ENCODE results near the gene MTMR3.
"Not testable (repeated sequence)": the region's sequence is repeated elsewhere in the genome, so short reads cannot be mapped to it uniquely, and the experiment has no call there.

MTMR3 gene

DNA sequence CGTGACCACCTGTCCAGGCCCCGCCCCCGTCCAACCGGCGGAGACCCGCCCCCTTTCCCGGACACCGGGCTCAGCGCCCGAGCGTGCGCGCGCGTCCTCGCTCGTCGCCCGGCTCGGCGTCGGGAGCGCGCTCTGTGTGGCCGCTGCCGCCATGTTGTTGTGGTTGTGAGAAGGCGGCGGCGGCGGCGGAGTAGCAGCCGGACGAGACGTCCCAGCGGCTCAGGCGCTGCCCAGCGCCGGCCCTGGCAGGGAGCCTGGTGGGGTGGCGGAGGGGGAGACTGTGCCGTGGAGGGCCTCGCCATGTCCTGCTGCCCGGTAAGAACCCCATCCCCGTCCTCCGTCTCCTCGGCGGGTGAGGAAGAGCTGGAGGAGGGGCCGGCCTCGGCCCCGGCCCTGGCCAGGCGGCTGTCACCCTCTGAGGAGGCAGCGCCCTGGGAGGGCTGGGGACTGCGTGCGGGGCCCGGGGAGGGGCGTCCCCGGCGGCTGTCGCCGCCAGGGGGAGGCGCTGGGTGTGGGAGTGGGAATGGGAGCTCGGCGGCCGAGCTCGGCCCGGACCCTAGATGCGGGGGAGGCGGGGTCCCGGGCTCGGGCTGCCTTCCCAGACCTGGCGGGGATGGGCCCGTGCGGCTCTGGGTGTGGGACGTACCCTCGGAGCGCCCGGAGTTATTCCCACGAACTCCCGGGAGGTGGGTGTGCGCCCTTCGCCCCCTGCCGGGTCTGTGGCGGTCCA lies at the start of gene MTMR3:
TSS of gene MTMR3 (plus strand) at position 130 of the 730 bp plus-strand sequence. CDS start 87,886 bp downstream, outside the sequence.
- peak; percentile 94 for DNase-seq

DNA sequence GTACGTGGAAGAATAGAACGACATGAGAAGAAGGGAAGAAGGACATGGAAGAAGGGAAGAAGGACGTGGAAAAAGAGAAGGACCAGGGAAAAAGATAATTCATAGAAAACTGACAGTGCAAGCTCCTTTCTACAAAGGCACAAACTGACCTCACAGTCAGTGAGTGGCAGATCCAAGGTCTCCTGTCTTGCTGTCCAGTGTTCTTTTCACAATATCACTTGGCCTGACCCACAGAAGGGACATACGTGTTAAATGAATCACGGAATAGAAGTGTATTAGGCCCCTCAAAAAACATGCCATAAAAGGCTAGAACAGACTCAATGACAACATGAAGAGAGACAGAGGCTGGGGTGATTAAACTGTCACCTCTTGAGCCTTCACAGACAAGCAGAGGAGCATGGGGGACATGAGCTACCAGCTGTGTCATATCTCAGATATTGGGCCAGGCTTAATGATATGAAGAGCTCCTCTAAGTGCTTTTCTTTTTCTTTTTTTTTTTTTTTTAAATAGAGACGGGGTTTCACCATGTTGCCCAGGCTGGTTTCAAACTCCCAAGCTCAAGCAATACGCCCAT lies 49.5 kb upstream of the MTMR3 start:
- no peak for DNase-seq

DNA sequence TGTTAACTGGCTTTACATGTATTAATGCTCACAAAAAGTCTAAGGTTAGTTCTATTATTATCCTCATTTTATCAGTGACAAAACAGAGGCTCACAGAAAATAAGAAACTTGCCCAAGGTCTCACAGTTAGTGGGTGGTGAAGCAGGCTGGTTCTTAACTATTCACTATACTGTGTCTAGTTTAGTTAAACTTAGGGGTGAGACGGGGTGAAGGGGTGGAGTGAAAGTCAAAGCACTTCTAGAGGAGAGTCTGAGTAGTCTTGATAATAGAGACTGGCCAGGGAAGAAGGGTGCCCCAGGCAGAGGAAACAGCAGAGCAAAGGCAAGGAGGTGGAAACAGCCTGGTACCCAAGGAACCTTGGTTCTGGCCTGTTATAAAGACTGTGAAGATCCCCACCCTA lies 48.9 kb upstream of the MTMR3 start:
- DNase-seq = no peak

DNA sequence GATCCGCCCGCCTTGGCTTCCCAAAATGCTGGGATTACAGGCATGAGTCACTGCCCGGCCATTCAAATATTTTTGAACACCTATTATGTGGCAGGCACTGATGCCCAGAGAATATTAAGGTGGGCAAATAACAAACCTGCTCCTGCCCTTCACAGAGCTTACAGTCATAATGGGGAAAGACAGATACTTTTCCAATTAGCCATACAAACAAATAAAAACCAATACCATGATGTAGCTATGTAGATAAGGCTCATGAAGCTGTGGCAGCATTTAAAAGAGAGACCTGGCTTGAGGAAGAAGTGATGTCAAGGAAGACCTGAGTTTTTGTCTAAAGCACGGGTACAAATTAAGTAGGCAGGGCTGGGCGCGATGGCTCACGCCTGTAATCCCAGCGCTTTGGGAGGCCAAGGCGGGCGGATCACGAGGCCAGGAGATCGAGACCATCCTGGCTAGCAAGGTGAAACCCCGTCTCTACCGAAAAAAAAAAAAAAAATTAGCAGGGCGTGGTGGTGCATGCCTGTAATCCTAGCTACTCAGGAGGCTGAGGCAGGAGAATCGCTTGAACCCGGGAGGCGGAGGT lies 46.1 kb upstream of the MTMR3 start:
- not testable (repeated sequence) for DNase-seq

DNA sequence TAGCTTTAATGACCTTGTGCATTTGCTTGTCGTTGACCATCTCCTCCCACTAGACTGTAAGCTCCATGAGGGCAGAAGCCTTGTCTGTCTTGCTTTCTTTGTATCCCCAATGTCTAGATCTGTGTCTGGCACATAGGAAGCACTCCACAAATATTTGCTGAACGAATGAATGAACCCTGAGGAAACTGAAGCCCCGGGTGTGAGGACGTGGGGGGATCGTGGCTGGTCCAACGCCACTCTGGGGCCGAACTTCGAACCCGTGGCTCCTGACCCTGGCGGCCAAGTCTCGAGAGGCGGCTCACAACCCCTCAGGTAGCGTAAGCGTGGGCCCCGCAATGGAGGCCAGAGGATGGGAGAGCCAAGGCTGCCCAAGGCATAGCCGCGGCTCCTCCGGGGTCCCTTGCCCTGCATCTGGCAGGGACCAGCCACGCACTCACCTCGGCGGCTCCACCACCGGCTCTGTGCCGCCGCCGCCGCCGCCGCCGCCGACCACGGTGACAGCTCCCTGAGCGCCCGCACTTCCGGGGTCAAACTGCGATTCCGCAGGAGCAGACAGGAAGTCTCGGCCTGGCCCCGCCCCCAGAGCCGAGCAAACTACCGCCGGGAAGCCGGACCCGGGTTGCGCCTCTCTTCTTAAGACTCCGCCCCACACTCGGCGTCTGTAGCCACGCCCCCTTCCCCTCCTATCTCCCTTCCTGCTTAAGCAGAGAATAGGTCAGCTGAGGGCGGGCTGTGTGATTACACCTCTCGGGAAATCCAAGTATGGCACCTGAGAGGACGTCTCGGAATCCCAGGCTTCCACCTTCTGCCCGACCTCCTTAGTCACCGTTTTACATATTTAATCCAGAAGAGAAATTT lies 45.0 kb upstream of the MTMR3 start, which contains the start of gene ASCC2:
TSS of gene ASCC2 (minus strand) at position 534 of the 858 bp plus-strand sequence. CDS start 5,949 bp downstream, outside the sequence.
- peak; percentile 98 for DNase-seq

DNA sequence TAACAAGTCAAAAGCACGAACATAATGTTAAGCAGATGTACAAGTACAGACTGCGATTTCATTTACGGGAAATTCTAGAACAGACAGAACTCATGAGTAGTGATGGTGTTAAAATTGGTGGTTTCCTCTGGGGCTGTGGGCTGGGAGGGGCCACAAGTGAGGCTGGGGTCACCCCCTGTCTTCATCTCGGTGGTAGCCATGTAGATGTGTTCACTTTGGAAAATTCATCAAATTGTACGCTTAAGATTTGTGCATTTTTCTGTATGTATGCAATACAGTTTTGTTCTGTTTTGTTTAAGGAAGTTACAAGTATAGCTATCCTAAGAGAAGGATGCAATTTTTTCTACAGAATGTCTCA lies 44.4 kb upstream of the MTMR3 start:
- DNase-seq = no peak

DNA sequence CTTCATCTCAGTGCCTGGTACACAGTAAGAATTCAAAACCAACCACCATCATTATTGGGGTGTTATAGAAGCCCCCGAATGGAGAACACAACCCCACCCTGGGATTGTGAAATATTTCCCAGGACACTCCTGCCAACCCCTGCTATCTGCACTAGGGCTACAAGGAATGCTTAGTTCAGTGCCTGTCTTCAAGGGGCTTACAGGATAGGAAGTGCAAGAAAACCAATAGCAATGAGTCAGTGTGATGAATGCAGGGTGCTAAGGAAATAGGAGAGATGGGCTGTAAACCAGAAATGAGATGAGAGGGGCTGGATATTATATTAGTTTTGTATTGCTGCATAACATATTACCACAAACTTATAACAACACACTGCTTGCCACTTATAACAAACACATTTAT lies 43.9 kb upstream of the MTMR3 start:
- no peak for DNase-seq

DNA sequence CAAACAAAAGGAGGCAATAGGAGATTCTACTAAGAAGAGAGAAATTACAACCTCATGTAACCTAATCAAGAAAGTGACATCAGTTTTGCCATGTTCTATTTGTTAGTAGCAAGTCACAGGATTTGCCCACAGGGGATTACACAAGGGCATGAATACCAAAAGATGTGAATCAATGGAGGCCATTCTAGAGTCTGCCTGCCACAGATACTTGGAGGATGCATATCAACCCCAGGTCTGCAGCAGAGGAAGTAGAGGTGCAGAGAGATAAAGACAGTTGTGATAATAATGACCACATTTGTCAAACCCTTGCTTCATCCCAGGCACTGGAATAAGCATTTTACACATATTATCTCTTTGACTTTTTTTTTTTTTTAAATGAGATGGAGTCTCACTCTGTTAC lies 42.5 kb upstream of the MTMR3 start:
- no peak for DNase-seq

DNA sequence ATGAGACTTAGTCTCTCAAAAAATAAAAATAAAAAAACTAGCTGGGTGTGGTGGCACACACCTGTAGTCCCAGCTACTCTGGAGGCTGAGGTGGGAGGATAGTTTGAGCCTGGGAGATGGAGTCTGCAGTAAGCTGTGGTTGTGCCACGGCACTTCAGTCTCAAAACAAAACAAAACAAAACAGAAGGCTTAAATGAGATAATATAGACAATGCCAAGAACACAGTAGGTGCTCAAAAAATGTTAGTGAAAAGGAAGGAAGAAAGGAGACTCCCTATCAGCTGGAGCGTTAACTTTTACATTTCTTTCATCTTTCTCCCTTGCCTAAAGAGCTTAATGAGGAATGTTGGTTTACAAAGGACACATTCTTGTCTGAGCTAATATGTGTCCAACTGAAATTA lies 40.8 kb upstream of the MTMR3 start:
- no peak for DNase-seq

DNA sequence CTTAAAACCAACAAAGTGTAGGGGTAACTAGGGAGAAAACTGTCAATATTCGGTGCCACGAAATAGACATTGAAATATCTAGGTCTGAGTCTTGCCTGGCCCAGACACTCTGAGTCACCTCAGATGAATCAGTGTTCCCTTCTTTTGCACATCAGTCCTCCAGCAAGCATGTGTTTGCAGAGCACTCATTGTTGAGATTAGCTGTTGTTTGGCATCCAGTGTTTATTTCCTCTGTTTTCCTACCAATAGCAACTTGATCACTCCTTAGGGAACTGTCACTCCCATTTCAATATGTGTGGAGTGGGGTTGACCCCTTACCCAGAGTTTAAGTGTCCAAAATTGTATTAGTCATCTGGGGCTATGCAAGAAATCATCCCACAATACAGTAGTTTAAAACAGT lies 40.2 kb upstream of the MTMR3 start:
- DNase-seq = no peak

DNA sequence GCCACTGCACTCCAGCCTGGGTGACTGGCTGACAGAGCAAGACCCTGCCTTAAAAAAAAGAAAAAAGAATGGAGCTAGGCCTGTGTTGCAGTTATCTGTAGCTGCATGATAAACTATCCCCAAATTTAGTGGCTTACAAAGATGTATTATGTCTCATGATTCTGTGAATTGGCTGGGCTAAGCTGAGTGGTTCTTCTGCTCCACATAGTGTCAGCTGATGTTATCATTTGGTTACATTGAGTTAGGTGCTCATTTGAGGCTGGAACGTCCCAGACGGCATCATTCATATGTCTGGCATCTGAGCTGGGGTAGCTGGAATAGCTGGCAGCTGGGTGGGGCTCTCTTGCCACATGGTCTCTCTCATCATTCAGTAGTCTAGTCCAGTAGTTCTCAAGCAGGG lies 36.7 kb upstream of the MTMR3 start:
- no peak for DNase-seq

DNA sequence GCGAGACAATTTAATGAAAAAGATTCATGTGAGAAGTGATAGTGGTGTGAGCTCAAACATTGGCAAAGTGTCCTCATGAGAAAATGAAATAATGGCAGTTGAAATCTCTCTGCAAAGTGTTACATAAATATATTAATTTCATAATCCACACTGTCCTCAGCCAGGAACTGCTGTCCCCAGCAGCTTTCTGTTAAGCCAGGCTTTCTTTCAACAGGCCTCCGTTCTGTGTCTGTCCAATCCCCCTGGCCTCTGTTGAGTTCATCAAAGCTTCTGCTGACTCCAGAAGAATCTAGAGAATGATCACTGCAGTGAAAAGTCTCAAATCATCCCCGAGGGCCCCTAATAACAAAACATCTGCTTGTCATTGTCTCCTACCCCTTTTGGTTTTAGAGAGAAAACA lies 34.9 kb upstream of the MTMR3 start:
- no peak for DNase-seq

DNA sequence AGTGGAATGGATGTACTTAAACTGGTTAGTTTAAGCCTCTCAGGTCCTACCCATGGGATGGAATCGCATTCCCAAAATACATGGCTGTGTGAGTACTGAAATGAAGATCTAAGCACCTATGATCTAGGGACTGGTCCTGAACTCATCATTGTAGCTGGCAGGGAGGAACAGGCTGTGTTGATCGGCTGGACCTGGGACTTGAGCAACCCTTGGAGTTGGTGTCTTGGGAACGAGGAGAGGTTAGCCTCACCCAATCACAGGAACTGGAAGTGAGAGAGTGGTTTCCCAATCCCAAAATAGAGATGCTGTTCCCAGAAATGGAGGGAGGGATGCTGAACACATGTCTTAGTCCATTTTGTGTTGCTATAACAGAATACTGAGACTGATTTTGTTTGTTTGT lies 28.5 kb upstream of the MTMR3 start:
- DNase-seq = no peak

DNA sequence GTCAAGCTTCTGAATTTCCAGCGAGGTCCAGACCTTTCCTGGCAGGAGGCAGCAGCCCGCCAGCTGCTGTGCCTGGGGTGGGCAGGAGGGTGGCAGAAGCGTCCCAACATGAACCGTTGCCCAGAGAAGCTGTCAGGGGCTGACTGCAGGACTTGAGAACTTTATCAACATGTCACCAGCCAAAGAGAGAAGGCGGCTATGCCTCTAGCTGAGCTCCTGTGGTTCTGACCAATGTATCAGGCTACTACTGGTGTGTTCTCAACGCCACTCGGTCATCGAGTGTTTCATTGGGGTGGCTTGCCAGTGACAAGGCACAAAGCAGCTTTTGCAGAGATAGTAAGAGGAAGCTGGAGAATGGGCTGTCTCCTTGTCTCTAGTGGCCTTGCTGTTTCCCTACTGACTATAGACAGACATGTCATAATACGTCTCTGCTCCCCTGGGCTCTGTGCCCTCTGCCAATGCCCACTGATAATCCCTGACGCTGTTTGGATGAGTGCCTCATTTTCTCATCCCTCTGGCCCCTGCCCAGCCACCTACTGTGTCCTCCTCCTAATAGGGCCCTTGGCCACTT lies 27.3 kb upstream of the MTMR3 start:
- no peak for DNase-seq

DNA sequence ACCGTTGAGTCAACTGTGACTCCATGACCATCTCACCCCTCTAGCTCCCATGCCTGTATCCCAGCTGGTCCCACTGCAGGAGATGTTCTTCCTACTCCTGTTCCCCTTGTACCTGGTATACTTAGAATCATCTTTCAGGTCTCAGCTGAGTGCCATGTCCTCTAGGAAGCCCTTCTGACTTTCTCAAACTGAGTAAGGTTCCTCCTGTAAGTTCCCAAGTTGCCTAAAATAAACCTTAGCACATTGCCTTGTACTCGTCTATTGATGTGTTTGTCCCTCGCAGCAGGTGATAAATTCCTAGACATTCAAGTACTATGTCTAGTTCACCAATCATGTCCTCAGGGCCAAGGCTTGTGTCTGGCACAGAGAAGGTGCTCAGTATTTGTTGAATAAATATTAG lies 26.5 kb upstream of the MTMR3 start:
- DNase-seq = no peak

DNA sequence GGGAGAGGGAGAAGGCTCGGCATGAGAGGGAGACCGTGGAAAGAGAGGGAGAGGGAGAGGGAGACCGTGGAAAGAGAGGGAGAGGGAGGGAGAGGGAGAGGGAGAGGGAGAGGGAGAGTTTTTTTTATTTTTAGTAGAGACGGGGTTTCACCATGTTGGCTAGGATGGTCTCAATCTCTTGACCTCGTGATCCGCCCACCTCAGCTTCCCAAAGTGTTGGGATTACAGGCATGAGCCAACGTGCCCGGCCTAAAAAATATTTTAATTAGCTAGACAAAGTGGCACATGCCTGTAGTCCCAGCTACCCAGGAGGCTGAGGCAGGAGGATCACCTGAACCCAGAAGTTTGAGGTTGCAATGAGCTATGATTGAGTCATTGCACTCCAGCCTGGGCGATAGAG lies 23.9 kb upstream of the MTMR3 start:
- not testable (repeated sequence) for DNase-seq

DNA sequence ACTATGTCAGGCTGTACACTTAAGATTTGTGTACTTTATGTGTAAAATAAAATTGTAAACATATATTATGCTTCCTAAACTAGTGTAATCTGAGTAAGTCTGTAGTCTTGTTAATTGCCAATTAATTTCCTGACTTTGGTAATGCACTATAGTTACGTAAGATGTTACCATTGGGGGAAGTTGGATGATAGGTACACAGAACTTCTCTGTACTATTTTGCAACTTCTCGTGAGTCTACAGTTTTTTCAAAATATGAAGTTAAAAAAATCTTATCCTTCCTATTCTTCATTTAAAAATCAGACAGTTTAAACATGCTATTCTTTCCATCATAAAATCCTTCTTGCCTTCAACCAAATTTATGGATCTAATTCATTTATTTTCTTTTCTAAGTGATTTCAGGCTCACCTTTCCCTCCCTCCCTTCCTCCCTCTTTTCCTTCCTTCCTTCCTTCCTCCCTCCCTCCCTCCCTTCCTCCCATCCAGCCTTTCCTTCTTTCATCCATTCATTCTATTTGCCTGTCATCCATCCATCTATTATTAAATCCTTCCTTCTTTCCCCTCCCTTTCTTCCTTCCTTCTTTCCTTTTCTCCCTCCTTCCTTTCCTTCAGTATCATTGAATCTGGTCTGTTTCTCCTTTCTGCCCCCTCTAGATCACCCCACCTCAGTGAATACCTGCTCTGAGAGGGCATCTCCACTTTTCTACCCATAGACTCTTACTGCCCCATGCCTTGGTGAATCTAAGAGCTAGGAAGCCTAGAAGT lies 22.8 kb upstream of the MTMR3 start:
- no peak for DNase-seq

DNA sequence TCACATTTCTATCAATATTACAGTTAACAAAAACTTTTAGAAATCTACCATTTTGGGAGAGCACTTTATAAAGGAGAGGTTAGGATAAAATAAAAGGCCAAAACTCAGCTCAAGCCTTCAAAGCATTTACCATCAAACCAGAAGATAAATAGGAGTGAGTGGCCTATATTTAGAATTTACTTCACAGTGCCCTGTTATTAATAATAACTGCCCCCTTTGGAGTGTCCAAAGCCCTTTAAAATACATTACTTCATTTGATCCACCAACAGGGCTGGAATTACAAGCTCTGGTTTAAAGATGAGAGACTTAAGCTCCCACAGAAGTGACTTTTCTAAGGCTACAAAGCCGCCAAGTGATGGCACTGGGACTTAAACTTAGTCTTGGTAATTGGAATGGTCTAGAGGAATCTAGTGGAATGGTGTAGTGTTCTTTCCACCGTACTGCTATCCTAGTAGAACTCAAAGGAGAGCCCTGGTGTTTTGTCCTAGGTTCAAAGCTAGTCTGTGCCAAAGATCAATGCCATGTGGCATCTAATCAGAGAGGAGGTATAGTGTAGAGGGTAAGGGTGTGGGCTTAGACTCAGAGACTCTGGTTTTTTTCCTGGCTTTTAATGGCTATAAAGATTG lies 21.2 kb upstream of the MTMR3 start:
- no peak for DNase-seq

DNA sequence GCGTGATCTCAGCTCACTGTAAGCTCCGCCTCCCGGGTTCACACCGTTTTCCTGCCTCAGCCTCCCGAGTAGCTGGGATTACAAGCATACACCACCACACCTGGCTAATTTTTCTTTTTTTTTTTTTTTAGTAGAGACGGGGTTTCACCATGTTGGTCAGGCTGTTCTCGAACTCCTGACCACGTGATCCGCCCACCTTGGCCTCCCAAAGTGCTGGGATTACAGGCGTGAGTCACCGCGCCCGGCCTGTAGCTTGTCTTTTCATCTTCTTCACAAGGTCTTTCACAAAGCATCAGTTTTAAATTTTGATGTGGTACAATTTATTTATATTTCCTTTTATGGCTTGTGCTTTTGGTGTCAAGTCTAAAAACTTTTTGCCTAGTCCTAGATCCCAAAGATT lies 17.4 kb upstream of the MTMR3 start:
- not testable (repeated sequence) for DNase-seq

DNA sequence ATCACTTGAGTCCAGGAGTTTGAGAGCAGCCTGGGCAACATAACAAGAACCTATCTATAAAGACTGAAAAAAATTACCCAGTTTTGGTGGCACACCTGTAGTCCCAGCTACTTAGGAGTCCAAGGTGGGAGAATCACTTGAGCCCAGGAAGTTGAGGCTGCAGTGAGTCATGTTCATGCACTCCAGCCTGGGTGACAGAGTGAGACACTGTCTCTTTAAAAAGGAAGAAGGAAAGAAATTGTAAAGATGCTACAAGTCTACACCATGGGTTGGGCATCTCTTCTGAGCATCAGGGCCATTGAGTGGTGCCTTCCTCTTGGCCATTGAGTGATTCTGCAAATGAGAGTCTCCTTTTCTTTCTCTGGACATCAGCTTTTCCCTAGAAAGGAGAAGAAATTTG lies 15.7 kb upstream of the MTMR3 start:
- no peak for DNase-seq

DNA sequence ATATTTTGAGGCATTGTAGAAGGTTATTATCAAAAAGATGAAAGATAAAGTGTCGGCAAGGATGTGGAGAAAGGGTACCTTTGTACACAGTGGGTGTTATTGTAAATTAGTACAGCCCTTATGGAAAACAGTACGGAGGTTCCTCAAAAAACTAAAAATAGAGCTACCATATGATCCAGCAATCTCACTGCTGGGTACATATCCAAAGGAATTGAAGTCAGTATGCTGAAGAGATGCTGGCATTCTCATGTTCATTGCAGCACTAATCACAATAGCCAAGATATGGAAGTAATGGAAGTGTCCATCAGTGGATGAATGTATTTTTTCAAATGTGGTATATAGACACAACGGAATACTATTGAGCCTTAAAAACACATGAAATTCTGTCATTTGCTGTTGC lies 15.1 kb upstream of the MTMR3 start:
- DNase-seq = no peak

DNA sequence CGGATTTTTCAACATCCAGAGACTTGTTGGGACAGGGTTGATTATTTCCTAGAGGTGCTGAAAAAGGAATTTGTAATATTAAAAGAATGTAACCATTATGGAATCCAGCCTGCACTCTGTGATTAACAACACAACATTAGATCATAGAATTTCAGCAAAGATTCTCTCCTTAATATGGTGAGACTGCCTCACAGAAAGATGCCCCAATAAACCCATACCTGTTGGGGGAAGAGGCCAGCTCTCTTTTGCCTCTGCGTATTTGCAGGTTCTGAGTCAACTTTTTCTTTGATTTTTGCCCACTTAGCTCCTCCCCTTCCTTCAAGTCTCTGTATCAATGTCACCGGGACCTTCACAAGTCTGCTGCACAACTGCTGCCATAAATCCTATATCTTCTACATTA lies 12.4 kb upstream of the MTMR3 start:
- no peak for DNase-seq
